Measurements from ENCODE around the gene RPL10. TPM values are rescaled to one million over a fixed set of nuclear protein-coding genes. Genes with fewer than 3 reads are reported as not detected.

Gene RPL10
- total RNA-seq, 2 experiments from 2014 or later: 3,597 to 3,654 TPM

DNA sequence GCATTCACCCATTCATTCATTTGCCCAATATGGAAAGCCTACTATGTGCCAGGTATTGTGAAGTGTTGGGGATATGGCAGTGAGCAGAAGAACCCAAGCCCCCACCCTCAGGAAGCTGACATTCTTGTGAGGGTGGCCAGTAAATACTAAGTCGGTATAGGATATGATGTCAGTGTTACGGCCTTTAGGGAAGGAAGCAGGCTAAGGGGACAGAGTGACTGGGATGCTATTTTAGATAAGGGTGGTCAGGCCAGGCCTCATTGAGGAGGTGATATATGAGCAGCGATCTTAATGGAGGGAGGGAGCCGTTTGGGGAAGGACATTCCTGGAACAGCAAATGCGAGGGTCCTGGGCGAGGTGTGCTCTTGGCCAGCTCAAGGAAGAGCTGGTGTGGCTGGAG, 32.3 kb downstream of the RPL10 start:
- Mint-ChIP-seq H3K27ac (peak overlapping the region; percentile 57), H3K9me3 (no peaks in the 10 kb centered on the region), H3K27me3 (no peaks in the 10 kb centered on the region), H3K4me3 (no peak overlapping the region), H3K4me1 (ENCODE audit: low read depth) (peaks cover 17% of the 10 kb centered on the region), H3K36me3 (peaks cover 2% of the 10 kb centered on the region)
- ChIA-PET POLR2A (interaction anchor here (1.2 to 1.5 kb wide), 2 partner anchors 9 to 31 kb away, joined by 3 to 6 read pairs; no protein-coding TSS in a partner anchor), CTCF (no interaction called here)
- intact Hi-C loops (cut with micrococcal nuclease): no loop called here
- no peak for DNase-seq

DNA sequence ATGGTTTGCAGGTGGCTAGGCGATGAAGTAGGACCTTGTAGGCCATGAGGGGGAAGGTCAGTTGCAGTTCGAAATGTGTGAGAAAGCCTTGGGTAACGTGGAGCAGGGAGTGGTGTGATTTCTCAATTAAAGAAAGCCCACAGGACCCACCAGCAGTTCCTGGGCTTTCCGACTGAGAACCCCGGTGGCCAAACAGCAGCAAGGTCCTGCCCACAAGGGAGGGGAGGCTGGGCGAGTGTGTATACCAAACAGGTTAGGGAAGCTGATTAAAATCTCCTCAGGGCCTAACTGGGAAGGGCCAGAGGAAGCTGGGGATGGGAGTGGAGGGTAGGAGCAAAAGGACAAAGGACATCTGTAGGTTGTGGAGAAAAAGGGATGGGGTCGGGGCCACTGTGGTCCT, 32.7 kb downstream of the RPL10 start:
- intact Hi-C loops (cut with micrococcal nuclease): no loop called here
- Mint-ChIP-seq H3K36me3 (peaks cover 4% of the 10 kb centered on the region), H3K4me3 (no peak overlapping the region), H3K27ac (peak overlapping the region; percentile 57), H3K4me1 (ENCODE audit: low read depth) (peaks cover 17% of the 10 kb centered on the region), H3K27me3 (no peaks in the 10 kb centered on the region), H3K9me3 (no peaks in the 10 kb centered on the region)
- DNase-seq: no peak
- ChIA-PET CTCF (no interaction called here), POLR2A (no interaction called here)

DNA sequence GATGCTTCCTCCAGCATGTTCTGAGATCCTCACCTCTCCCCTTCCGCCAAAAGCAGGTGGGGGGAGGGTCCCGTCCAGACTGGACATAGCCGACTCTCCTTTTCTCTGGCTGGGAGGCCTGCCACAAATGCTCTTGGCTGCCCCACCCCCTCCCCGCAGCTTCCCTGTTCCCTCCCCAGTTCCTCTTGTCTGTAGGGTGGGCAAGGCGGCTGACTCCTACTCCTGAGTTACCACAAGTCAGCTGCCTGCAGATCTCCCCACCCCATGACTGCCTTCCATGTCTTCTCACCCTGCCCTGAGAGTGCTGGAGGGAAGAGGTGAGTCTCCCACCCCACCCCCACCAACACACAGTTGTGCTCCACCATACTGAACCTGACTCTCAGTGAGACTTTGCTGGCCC, 33.2 kb downstream of the RPL10 start:
- CTCF ChIA-PET: no interaction called here
- peaks cover 22% of the 10 kb centered on the region for H3K4me1 Mint-ChIP-seq (ENCODE audit: low read depth)

DNA sequence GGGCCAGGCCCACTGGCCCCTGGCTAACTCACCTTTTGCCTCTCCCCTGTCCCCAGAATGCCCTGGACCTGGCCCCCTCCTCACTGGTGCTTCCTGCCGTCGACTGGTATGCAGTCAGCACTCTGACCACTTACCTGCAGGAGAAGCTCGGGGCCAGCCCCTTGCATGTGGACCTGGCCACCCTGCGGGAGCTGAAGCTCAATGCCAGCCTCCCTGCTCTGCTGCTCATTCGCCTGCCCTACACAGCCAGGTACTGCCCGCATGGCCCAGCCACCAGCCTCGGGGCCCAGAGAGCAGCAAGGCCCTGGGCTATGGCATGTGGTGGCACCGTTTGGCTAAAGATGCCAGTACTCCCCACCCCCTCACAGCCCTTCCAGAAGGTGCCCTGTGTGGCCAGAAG, 34.0 kb downstream of the RPL10 start:
- intact Hi-C loops (cut with micrococcal nuclease): no loop called here
- no peaks in the 10 kb centered on the region for H3K9me3 Mint-ChIP-seq
- H3K4me3 Mint-ChIP-seq: no peak overlapping the region
- no peak for DNase-seq
- H3K27me3 Mint-ChIP-seq: no peaks in the 10 kb centered on the region
- peaks cover 23% of the 10 kb centered on the region for H3K4me1 Mint-ChIP-seq (ENCODE audit: low read depth)
- POLR2A ChIA-PET: interaction anchor here (1.4 kb wide), 1 partner anchor 83 kb away, joined by 3 read pairs; no protein-coding TSS in a partner anchor
- CTCF ChIA-PET: no interaction called here
- H3K36me3 Mint-ChIP-seq: peaks cover 6% of the 10 kb centered on the region
- H3K27ac Mint-ChIP-seq: no peak overlapping the region

More for the DNA sequence above, 33.2 kb downstream of the RPL10 start:
- peaks cover 6% of the 10 kb centered on the region for H3K36me3 Mint-ChIP-seq
- no peak overlapping the region for H3K4me3 Mint-ChIP-seq
- intact Hi-C loops (cut with micrococcal nuclease): no loop called here
- DNase-seq: no peak
- POLR2A ChIA-PET: no interaction called here
- no peaks in the 10 kb centered on the region for H3K27me3 Mint-ChIP-seq
- H3K9me3 Mint-ChIP-seq: no peaks in the 10 kb centered on the region
- no peak overlapping the region for H3K27ac Mint-ChIP-seq

DNA sequence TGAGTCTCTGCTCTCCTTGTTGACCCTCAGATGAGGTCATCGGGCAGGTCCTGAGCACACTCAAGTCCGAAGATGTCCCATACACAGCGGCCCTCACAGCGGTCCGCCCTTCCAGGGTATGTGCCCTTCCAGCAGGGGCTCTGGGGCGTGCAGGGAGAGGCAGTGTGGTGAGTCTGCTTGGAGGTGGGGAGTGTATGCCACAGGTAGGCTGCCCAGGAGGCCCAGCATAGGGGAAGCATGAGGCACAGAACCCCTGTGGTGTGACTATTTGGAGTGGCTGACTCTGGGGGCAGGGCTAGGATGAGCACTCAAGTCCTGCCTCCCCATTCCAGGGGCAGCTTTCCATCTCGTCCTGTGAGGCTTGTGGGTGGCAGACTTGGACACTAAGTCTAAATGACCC, 35.4 kb downstream of the RPL10 start:
- H3K4me3 Mint-ChIP-seq: no peak overlapping the region
- no peak for DNase-seq
- H3K27ac Mint-ChIP-seq: no peak overlapping the region
- ChIA-PET CTCF (no interaction called here), POLR2A (no interaction called here)
- peaks cover 11% of the 10 kb centered on the region for H3K36me3 Mint-ChIP-seq
- H3K27me3 Mint-ChIP-seq: no peaks in the 10 kb centered on the region
- intact Hi-C loops (cut with micrococcal nuclease): no loop called here
- peaks cover 26% of the 10 kb centered on the region for H3K4me1 Mint-ChIP-seq (ENCODE audit: low read depth)
- no peaks in the 10 kb centered on the region for H3K9me3 Mint-ChIP-seq

DNA sequence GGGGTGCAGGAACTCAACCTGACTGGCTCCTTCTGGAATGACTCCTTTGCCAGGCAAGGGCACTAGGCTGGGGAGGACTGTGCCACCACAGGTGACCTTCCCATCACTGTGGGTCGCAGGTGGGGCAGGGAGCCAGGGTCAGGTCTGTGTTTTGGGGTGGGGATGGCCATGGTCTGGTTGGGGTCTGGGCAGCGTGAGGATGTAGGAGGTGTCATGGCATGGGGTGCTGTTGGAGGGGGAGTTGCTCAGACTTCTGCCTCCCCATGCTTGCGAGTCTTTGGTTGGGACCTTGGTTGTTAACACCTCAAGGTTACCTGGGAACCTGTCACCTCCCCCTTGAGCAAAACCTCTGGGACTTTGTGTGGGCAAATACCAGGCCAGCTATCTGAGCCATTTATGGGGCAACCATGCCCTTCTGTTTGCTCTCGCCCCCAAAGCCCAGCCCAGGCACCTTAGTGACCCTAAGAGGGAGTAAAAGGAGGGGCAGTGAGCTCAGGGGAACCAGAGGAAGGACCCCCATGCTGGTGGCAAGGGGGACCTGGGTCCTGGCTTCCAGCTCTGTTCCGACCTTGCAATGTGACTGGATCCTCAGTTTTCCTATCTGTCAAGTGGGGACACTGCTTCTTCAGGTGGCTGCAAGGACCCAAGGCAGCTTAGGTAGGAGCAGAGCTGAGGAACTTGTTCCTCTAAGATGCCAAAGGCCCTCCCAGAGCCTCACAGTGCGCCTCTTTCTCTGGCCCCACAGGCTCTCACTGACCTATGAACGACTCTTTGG, 36.4 kb downstream of the RPL10 start:
- ChIA-PET POLR2A (no interaction called here), CTCF (no interaction called here)
- intact Hi-C loops (cut with micrococcal nuclease): loop anchor here (5.0 kb wide), 3 partner anchors 37 to 642 kb away; partner anchors contain the start of genes EMD, IDH3G, RPL10 and SSR4
- H3K36me3 Mint-ChIP-seq: peaks cover 14% of the 10 kb centered on the region
- no peaks in the 10 kb centered on the region for H3K27me3 Mint-ChIP-seq
- H3K9me3 Mint-ChIP-seq: no peaks in the 10 kb centered on the region
- H3K27ac Mint-ChIP-seq: no peak overlapping the region
- H3K4me3 Mint-ChIP-seq: no peak overlapping the region
- peaks cover 24% of the 10 kb centered on the region for H3K4me1 Mint-ChIP-seq (ENCODE audit: low read depth)
- no peak for DNase-seq

DNA sequence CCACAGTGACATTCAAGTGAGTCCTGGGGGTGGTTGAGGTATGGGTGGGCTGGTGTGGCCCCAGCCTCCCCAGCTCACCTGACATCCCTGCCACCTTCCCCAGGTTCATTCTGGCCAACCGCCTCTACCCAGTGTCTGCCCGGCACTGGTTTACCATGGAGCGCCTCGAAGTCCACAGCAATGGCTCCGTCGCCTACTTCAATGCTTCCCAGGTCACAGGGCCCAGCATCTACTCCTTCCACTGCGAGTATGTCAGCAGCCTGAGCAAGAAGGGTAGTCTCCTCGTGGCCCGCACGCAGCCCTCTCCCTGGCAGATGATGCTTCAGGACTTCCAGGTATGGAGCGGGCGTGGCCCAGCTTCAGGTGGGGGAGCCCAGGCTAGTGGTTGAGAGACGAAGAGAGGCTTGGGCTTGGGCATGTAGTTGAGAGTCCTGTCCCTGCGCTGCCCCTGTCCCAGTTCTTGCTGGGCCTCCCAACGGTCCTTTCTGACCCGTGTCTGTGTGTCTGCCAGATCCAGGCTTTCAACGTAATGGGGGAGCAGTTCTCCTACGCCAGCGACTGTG, 37.1 kb downstream of the RPL10 start:
- Mint-ChIP-seq H3K4me1 (ENCODE audit: low read depth) (peaks cover 25% of the 10 kb centered on the region), H3K36me3 (peaks cover 15% of the 10 kb centered on the region), H3K27me3 (no peaks in the 10 kb centered on the region), H3K9me3 (no peaks in the 10 kb centered on the region), H3K27ac (no peak overlapping the region), H3K4me3 (no peak overlapping the region)
- intact Hi-C loops (cut with micrococcal nuclease): loop anchor here (5.0 kb wide), 3 partner anchors 38 to 643 kb away; partner anchors contain the start of genes EMD, IDH3G, RPL10 and SSR4
- POLR2A ChIA-PET: no interaction called here
- CTCF ChIA-PET: no interaction called here
- no peak for DNase-seq

DNA sequence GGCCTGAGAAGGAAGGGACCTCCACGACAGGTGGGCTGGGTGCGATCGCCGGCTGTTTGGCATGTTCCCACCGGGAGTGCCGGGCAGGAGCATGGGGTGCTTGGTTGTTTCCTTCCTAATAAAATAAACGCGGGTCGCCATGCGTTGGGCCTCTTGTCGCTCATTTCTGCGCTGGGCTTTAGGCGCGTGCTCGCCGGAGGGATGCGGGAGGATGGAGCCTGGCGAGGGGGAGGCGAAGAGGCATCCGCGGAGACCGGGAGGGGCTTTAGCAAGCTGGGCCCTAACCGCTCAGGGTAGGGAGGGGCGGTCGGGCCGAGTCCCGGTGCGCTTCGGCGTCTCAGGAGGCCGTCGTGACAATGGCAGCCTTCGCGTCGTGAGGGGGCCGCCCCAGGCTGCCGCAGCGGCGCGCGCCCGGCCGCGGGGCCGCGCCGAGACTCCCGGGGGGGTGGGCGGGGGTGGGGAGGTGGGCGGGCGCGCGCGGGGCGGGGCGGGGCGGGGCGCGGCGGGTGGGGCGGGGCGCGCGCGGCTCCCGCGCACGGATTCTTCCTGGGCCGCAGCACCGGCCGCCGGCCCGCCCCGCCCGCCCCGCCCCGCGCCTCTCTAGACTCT, 38.3 kb downstream of the RPL10 start:
- Mint-ChIP-seq H3K4me3 (peak overlapping the region; percentile 69), H3K27me3 (no peaks in the 10 kb centered on the region), H3K4me1 (ENCODE audit: low read depth) (peaks cover 21% of the 10 kb centered on the region), H3K27ac (peak overlapping the region; percentile 77), H3K9me3 (no peaks in the 10 kb centered on the region), H3K36me3 (peaks cover 18% of the 10 kb centered on the region)
- ChIA-PET POLR2A (no interaction called here), CTCF (no interaction called here)
- peak; percentile 62 for DNase-seq
- intact Hi-C loops (cut with micrococcal nuclease): loop anchor here (2.0 to 5.0 kb wide), 4 partner anchors 20 to 644 kb away; partner anchors contain the start of genes EMD, IDH3G, RPL10 and SSR4

DNA sequence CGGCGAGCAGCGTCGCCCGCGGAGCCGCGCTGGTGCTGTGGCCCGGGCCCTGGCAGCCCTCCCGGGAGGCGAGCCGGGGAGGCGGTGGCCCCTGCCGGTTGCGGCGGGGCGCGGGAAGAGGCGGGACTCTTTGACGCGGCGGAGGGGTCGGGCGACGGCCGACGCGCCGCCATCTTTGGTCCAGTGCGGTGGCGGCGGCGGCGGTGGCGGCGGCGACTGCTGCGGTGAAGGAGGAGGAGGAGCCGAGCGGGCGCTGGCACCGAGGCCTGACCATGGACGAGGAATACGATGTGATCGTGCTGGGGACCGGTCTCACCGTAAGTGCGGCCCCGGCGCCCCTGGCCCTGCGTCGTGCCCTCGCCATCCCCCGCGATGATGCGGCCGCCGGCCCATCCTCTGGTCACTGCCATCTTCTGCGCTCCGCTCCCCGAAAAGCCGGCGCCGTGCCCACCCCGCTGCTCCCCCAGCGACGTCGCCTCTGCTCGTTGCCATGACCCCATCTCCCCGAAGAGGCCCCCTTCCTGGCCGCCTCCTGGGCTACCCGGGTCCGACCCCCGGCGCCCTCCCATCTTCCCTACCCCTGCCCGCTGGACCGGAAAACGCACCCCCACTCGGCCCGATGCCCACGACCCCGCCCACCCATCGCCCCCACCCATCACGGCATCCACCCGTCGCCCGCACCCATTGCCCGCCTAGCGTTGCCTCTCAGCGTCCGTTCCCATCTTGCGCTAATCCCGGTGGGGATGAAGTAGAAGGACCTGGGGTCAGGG, 39.0 kb downstream of the RPL10 start, which contains the start of gene GDI1:
Gene GDI1 (plus strand): TSS at position 172 of the 770 bp plus-strand sequence. CDS start 101 bp downstream, at position 273.
- Mint-ChIP-seq H3K27ac (peak within 1 kb of the TSS; percentile 88), H3K9me3 (no peaks in the 10 kb centered on the region), H3K4me1 (ENCODE audit: low read depth) (peaks cover 24% of the 10 kb centered on the region), H3K27me3 (no peaks in the 10 kb centered on the region), H3K36me3 (peaks cover 22% of the 10 kb centered on the region), H3K4me3 (peak within 1 kb of the TSS; percentile 82)
- POLR2A ChIA-PET: no interaction called here
- intact Hi-C loops (cut with micrococcal nuclease): loop anchor here (2.0 to 5.0 kb wide), 4 partner anchors 20 to 645 kb away; partner anchors contain the start of genes EMD, IDH3G, RPL10 and SSR4
- peak; percentile 61 for DNase-seq
- CTCF ChIA-PET: no interaction called here

DNA sequence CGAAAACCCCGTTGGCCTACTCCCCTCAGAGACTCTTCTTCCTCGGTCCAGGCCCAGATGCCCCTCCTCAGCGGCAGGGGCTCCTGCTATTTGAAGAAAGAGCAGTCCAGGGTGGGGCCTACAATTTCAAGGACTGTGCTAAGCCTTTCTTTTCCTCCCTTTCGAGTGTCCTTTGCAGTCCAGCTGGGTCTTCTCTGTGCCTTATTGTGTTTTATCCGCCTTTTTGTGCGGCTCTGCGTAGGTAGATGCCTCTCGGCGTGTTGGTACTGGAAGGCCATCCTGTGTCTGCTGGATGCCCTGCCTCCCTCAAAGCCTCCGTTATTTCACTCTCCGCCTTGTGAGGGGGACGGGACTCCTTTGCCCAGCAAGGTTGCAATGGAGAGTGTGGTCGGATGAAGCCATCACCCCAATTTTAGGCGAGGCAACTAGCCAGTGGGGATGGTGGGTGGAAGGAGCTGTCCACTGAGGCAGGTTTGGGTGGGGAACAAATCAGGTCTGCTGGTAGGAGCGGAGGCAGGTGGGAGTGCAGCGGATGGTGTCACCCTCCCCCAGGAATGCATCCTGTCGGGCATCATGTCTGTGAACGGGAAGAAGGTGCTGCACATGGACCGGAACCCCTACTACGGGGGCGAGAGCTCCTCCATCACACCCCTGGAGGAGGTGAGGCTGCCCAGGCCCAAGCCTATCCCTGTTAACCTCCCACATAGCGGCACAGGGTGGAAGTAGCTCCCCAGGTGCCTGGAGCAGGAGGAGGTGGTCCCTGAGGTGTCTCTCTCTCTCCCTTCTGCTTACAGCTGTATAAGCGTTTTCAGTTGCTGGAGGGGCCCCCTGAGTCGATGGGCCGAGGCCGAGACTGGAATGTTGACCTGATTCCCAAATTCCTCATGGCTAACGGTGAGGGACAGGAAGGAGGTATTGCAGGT, 40.1 kb downstream of the RPL10 start:
- CTCF ChIA-PET: no interaction called here
- no peak for DNase-seq
- H3K27me3 Mint-ChIP-seq: no peaks in the 10 kb centered on the region
- peaks cover 26% of the 10 kb centered on the region for H3K36me3 Mint-ChIP-seq
- H3K27ac Mint-ChIP-seq: peak overlapping the region; percentile 88
- peaks cover 27% of the 10 kb centered on the region for H3K4me1 Mint-ChIP-seq (ENCODE audit: low read depth)
- POLR2A ChIA-PET: interaction anchor here (1.7 kb wide), 1 partner anchor 27 kb away, joined by 5 read pairs; the partner anchor contains the start of gene TAFAZZIN
- intact Hi-C loops (cut with micrococcal nuclease): loop anchor here (2.0 to 5.0 kb wide), 4 partner anchors 19 to 646 kb away; partner anchors contain the start of genes EMD, IDH3G, RPL10 and SSR4
- no peaks in the 10 kb centered on the region for H3K9me3 Mint-ChIP-seq
- H3K4me3 Mint-ChIP-seq: peak overlapping the region; percentile 82

DNA sequence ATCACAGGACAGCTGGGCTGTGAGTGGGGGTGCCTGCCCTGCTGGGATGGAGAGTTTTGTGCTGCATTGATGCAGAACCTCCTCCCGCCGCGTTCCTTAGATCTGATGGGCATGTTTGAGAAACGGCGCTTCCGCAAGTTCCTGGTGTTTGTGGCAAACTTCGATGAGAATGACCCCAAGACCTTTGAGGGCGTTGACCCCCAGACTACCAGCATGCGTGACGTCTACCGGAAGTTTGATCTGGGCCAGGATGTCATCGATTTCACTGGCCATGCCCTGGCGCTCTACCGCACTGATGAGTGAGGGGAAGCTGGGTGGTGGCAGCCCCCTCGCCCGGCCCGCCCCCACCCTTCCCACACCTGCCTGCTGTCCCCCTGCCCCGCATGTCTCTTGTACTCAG, 41.7 kb downstream of the RPL10 start:
- CTCF ChIA-PET: no interaction called here
- Mint-ChIP-seq H3K36me3 (peaks cover 26% of the 10 kb centered on the region), H3K4me3 (no peak overlapping the region), H3K27me3 (no peaks in the 10 kb centered on the region), H3K4me1 (ENCODE audit: low read depth) (peaks cover 27% of the 10 kb centered on the region), H3K9me3 (no peaks in the 10 kb centered on the region), H3K27ac (no peak overlapping the region)
- intact Hi-C loops (cut with micrococcal nuclease): loop anchor here (5.0 kb wide), 4 partner anchors 37 to 648 kb away; partner anchors contain the start of genes EMD, IDH3G, LAGE3 and RPL10
- POLR2A ChIA-PET: no interaction called here
- DNase-seq: no peak
